GM12874 (cell line): ENCODE data around the gene TESMIN.

ENCODE experiments used
- CTCF ChIP-seq: IDR thresholded peaks from 2 replicates; pipeline ENCODE4 v1.5.1; 2011; ENCODE audit warnings: low read depth, mild to moderate bottlenecking, control low read depth, low read length, moderate library complexity; ENCODE audit not compliant: insufficient read depth

The TESMIN gene

DNA sequence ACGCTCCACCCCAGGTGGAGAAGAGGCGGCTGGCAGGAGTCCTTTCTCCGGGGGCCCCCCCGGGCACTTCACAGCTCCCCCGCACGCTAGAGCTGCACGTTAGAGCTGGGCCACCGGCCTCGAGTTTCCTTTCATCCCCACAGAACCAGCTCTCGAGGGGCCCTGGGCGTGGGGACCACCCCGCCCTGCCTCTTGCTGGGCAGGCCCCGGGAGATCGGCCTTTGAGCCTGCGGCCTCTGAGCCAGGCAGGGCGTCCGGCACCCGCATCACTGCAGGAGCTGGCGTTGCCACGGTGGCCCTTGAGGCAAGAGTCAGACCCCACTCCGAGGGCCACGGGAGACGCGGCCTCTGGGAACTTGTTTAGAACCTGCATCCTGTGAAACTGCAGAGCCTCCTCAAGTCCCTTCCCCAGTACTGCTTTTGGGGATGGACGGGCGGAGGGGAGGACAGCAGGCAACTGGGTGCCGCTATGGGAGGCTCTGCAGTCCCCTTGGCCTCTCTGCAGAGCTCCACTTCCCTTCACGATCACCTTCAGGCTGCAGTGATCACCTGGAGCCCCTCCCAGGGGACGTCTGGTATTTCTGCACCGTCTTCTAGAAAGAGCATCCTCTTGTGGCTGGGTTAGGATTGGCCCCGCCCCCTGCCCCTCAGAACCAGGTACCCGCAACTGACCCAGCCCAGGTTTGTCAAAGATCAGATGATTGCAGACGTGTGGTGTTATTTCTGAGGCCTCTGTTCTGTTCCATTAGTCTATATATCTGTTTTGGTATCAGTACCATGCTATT lies 80.9 kb downstream of the TESMIN start:
- no peak for TF ChIP-seq CTCF

DNA sequence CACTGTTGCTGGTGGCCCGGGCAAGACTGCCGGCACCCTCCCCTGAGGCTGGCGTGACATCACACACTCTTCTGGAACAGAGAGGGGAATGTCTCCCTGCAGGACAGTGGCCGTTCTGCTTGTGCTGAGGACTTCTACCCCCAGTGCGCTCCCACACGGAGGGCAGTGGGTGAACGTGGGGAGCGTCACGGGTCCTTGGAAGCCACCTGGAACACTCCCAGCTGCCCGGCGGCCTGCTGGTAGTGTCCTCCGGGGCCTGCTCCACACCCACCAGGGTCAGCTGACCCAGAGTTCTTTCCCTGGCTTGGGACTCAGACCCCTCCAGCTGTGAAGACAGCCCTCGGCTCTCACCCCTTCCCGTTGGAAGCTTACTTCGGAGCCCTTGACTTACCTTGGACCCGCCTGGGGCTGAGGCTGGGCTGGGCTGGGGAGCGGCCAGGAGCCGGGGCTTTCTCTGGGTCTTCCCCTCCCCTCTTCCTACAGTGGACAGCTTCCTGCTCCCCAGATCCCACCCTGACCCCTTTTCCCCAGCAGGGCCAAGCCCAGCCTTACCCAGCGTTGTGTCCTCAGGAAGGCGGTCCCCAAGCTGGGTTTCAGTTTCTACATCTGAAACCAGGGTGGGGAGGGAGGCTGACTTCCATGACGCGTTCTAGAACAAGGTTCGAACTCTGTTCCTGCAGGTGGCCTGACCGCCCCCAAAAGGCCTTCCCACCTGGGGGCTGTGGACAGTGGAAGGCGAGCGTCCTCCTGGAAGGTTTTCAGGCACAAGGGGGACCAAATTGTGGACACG lies 81.8 kb downstream of the TESMIN start:
- TF ChIP-seq CTCF = no peak

- no peak for TF ChIP-seq CTCF
Observed at GRCh38 chr11:68667511-68668500, 83.5 kb downstream of the TESMIN start.

- no peak for TF ChIP-seq CTCF
Observed at GRCh38 chr11:68666849-68667248, 84.5 kb downstream of the TESMIN start.

DNA sequence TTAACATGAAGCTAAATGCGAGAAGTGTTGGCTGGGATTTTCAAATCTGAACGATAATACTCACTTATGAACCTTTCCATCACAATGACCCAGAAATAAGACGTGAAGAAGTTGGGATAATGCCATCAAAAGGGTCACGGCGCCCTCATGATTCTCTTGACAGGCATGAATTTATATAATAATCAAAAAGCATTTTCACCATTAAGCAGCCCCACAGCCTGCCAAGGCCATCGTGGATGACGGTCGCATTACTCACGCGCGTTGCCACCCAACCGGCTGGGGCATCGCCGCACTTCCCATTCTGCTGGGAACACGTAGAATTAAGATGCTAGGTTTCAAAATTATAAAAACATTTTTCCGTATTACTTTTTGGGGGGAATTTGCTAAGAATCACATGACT lies 85.9 kb downstream of the TESMIN start:
- no peak for TF ChIP-seq CTCF

GRCh38 chr11:68664906-68665305 lies 86.4 kb downstream of the TESMIN start:
- no peak for TF ChIP-seq CTCF
